Measurements from ENCODE around the gene CCN2. TPM values are rescaled to one million over a fixed set of nuclear protein-coding genes. Genes with fewer than 3 reads are reported as not detected.

The CCN2 gene
- total RNA-seq, 1 donor from 2014 or later = 83.1 TPM

DNA sequence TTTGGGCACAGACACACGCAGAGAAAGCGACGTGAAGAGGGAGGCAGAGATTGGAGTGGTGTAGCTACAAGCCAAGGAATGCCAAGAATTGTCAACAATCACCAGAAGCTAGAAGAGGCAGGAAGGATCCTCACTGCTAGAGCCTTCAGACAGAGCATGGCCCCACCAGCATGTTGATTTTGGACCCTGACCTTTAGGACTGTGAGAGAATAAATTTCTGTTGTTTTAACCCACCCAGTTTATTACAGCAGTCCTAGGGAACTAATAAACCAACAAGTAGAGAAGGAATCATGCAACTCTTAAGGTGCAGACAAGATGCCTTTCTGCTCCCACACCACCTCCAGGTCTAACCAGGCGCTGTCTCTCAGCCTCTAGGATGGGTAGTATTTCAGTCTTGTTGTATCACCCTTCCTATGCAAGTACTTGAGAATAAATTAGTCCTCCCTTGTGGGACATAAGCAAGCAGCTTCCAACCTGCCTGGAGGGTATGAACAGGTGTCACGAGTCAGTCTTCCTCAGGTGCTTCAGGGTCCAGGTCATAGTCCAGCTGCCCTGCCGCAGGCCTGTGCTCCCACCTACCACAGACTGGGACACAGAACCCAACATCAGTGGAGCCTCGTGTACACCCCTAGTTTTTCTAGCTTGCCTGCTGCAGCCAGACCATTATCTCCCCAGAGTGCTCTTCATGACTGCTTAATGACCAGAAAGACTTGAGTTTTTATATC, 46.4 kb upstream of the CCN2 start:
- Histone ChIP-seq H3K27me3 (ENCODE audit: low read depth) (no peaks in the 10 kb centered on the region), H3K36me3 (no peaks in the 10 kb centered on the region), H3K27ac (no peak overlapping the region), H3K4me1 (no peaks in the 10 kb centered on the region), H3K9me3 (no peaks in the 10 kb centered on the region), H3K4me3 (no peak overlapping the region)
- TF ChIP-seq, protein P1, sequence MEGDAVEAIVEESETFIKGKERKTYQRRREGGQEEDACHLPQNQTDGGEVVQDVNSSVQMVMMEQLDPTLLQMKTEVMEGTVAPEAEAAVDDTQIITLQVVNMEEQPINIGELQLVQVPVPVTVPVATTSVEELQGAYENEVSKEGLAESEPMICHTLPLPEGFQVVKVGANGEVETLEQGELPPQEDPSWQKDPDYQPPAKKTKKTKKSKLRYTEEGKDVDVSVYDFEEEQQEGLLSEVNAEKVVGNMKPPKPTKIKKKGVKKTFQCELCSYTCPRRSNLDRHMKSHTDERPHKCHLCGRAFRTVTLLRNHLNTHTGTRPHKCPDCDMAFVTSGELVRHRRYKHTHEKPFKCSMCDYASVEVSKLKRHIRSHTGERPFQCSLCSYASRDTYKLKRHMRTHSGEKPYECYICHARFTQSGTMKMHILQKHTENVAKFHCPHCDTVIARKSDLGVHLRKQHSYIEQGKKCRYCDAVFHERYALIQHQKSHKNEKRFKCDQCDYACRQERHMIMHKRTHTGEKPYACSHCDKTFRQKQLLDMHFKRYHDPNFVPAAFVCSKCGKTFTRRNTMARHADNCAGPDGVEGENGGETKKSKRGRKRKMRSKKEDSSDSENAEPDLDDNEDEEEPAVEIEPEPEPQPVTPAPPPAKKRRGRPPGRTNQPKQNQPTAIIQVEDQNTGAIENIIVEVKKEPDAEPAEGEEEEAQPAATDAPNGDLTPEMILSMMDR (IDR thresholded peaks at IDR 0.05) = no peak
- intact Hi-C loops (cut with DNase I) = no loop called here
- no peak for DNase-seq
- no peak for ATAC-seq

DNA sequence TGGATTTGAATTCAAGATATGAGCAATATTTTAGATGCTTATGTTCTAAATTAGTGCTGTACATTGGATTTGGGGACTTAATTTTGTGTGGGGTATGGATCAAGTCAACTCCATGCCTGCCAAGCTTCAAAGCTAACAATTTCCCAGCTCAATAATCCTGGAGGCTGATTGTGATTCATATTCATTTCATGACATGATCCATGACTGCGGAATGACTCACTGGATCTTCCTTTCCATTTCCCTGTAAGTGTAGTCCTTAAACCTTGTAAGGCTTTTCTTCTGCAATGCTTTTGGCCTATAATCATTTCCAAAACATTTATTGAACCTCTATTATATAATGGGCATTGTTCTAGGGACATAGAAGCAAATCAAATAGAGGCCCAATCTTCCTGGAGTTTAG, 44.7 kb upstream of the CCN2 start:
- ATAC-seq (no peak), DNase-seq (no peak)
- H3K9me3 ChIP-seq = no peaks in the 10 kb centered on the region
- intact Hi-C loops (cut with DNase I) = no loop called here
- no peak overlapping the region for H3K27ac ChIP-seq
- no peaks in the 10 kb centered on the region for H3K36me3 ChIP-seq
- no peak overlapping the region for H3K4me3 ChIP-seq
- TF ChIP-seq, protein P1 (IDR thresholded peaks at IDR 0.05) = no peak
- no peaks in the 10 kb centered on the region for H3K4me1 ChIP-seq
- no peaks in the 10 kb centered on the region for H3K27me3 ChIP-seq (ENCODE audit: low read depth)

DNA sequence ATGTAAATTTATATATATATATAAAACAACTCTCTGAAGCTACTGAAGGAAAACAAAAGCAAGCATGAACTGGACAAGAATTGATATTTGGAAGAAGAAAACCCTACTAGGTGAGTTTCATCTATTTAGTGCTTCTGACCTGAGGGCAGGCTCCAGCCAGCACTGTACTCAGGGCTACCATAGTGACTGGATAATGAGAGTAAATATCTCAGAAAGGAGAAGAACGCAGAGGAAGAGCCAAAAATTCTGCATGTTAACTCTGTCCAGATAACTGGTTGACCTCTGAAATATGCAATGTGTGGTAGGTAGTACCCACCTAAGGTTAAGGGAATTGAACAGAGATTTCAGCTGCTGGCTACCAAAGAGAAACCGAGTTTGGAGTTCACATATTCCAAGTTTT, 41.4 kb upstream of the CCN2 start:
- TF ChIP-seq, protein P1 (IDR thresholded peaks at IDR 0.05) = no peak
- no peaks in the 10 kb centered on the region for H3K36me3 ChIP-seq
- no peaks in the 10 kb centered on the region for H3K27me3 ChIP-seq (ENCODE audit: low read depth)
- intact Hi-C loops (cut with DNase I) = no loop called here
- no peak for ATAC-seq
- H3K4me3 ChIP-seq = no peak overlapping the region
- H3K9me3 ChIP-seq = no peaks in the 10 kb centered on the region
- no peak for DNase-seq
- H3K27ac ChIP-seq = no peak overlapping the region
- H3K4me1 ChIP-seq = no peaks in the 10 kb centered on the region

DNA sequence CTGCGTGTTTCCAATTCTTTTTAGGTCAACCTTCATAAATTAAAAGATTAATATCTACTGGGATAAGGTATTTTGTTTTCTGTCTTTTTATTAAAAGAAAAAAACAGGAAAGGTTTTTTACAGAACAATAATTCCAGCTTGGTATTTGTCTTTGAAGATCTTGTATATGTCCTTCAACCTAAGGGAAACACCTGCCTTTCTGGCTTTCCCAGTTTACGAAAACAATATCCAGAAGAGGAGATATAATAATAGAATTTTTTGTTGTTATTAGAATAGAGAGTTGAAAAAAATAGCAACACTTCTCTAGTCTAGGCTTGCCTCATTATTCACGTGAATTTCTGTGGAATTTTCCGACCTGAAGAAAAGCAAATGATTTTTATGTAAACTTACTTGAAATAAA, 37.9 kb upstream of the CCN2 start:
- TF ChIP-seq, protein P1 (IDR thresholded peaks at IDR 0.05) = no peak
- ATAC-seq = no peak
- DNase-seq = no peak
- Histone ChIP-seq H3K36me3 (no peaks in the 10 kb centered on the region), H3K9me3 (no peaks in the 10 kb centered on the region), H3K27me3 (ENCODE audit: low read depth) (no peaks in the 10 kb centered on the region), H3K4me3 (no peak overlapping the region), H3K4me1 (no peaks in the 10 kb centered on the region), H3K27ac (no peak overlapping the region)
- intact Hi-C loops (cut with DNase I) = no loop called here

DNA sequence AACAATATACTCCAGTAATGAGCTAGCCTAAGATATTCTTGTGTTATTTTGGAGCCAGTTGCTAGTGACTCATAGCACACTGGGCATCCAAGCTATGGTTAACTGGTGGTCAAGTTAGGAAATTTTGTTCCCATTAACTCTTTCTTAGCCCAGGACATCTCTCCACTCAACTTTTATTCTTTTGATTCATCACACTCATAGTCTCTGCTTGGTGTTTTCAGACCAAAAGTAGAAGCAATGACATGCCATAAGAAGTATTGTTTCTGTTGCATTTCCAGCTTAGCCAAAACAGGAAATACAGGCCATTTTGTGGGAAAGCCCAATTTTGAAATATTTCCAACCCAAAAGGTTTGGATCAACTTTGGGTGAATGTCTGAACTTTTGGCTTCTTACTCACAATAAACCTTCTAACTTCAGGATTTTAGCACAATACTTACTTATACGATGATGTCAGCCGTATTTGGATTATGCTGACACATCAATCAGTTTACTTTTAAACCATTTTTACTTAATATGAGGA, 31.6 kb upstream of the CCN2 start:
- Histone ChIP-seq H3K36me3 (no peaks in the 10 kb centered on the region), H3K27me3 (ENCODE audit: low read depth) (no peaks in the 10 kb centered on the region), H3K27ac (no peak overlapping the region), H3K4me1 (no peaks in the 10 kb centered on the region), H3K4me3 (no peak overlapping the region), H3K9me3 (no peaks in the 10 kb centered on the region)
- DNase-seq (no peak), ATAC-seq (no peak)
- TF ChIP-seq, protein P1 (IDR thresholded peaks at IDR 0.05) = no peak
- intact Hi-C loops (cut with DNase I) = no loop called here
